ENCODE results near the gene TMEM198. TPM values are rescaled to one million over a fixed set of nuclear protein-coding genes. Genes with fewer than 3 reads are reported as not detected.

Gene TMEM198
- under 1 TPM; 0.44 to 0.69 TPM for total RNA-seq

- Mint-ChIP-seq H3K27me3 (peaks cover 15% of the 10 kb centered on the region), H3K36me3 (ENCODE audit: low read depth) (no peaks in the 10 kb centered on the region), H3K27ac (peak within 1 kb of the TSS; percentile 89), H3K4me3 (peak within 1 kb of the TSS; percentile 84), H3K4me1 (peaks cover 24% of the 10 kb centered on the region), H3K9me3 (no peaks in the 10 kb centered on the region)
- DNase-seq = peak; percentile 95
- ChIA-PET CTCF (interaction anchor here (0.7 to 7.3 kb wide), 12 partner anchors 8 to 146 kb away, joined by 3 to 79 read pairs (median 5); partner anchors contain the start of genes GMPPA and SPEG), POLR2A (no interaction called here)
Measured at GRCh38 chr2:219543596-219544358, at the start of gene TMEM198, which contains the start of gene CHPF. Gene TMEM198 (plus strand): TSS chr2:219544028. CDS start chr2:219544728, 700 bp downstream. Gene CHPF (minus strand): TSS chr2:219543809. CDS start chr2:219543538, 271 bp downstream.

- Mint-ChIP-seq H3K4me3 (no peak overlapping the region), H3K27me3 (peaks cover 50% of the 10 kb centered on the region), H3K4me1 (peaks cover 23% of the 10 kb centered on the region), H3K9me3 (no peaks in the 10 kb centered on the region), H3K36me3 (ENCODE audit: low read depth) (no peaks in the 10 kb centered on the region), H3K27ac (no peak overlapping the region)
- ChIA-PET CTCF (interaction anchor here (0.8 to 7.0 kb wide), 12 partner anchors 9 to 200 kb away, joined by 3 to 58 read pairs (median 5); partner anchors contain the start of genes CHPF and TMEM198), POLR2A (no interaction called here)
- no peak for DNase-seq
Measured at GRCh38 chr2:219494952-219495530, 48.8 kb upstream of the TMEM198 start.

GRCh38 chr2:219495531-219496122, 48.2 kb upstream of the TMEM198 start:
- POLR2A ChIA-PET = no interaction called here
- Mint-ChIP-seq H3K36me3 (ENCODE audit: low read depth) (no peaks in the 10 kb centered on the region), H3K27me3 (peaks cover 50% of the 10 kb centered on the region), H3K27ac (no peak overlapping the region), H3K4me1 (peaks cover 29% of the 10 kb centered on the region), H3K9me3 (no peaks in the 10 kb centered on the region), H3K4me3 (no peak overlapping the region)
- peak; percentile 64 for DNase-seq
- CTCF ChIA-PET = interaction anchor here (0.8 to 7.0 kb wide), 12 partner anchors 8 to 201 kb away, joined by 3 to 58 read pairs (median 5); partner anchors contain the start of genes CHPF and TMEM198

GRCh38 chr2:219496247-219496824, 47.5 kb upstream of the TMEM198 start:
- H3K27me3 Mint-ChIP-seq = peaks cover 50% of the 10 kb centered on the region

GRCh38 chr2:219496825-219497494, 46.9 kb upstream of the TMEM198 start:
- H3K27ac Mint-ChIP-seq = no peak overlapping the region
- H3K4me1 Mint-ChIP-seq = peaks cover 35% of the 10 kb centered on the region
- peak overlapping the region; percentile 85 for H3K4me3 Mint-ChIP-seq
- peaks cover 50% of the 10 kb centered on the region for H3K27me3 Mint-ChIP-seq
- CTCF ChIA-PET = interaction anchor here (0.6 to 7.0 kb wide), 11 partner anchors 8 to 244 kb away, joined by 3 to 58 read pairs (median 4); partner anchors contain the start of genes CHPF, TMEM198 and TUBA4B
- DNase-seq = no peak
- H3K36me3 Mint-ChIP-seq (ENCODE audit: low read depth) = no peaks in the 10 kb centered on the region
- H3K9me3 Mint-ChIP-seq = no peaks in the 10 kb centered on the region
- POLR2A ChIA-PET = no interaction called here

More at GRCh38 chr2:219496247-219496824, 47.5 kb upstream of the TMEM198 start:
- peaks cover 33% of the 10 kb centered on the region for H3K4me1 Mint-ChIP-seq
- no peak for DNase-seq
- ChIA-PET CTCF (interaction anchor here (1.0 to 7.0 kb wide), 13 partner anchors 9 to 201 kb away, joined by 3 to 58 read pairs (median 5); partner anchors contain the start of genes CHPF and TMEM198), POLR2A (no interaction called here)
- no peak overlapping the region for H3K27ac Mint-ChIP-seq
- no peak overlapping the region for H3K4me3 Mint-ChIP-seq
- H3K9me3 Mint-ChIP-seq = no peaks in the 10 kb centered on the region
- H3K36me3 Mint-ChIP-seq (ENCODE audit: low read depth) = no peaks in the 10 kb centered on the region

- ChIA-PET POLR2A (no interaction called here), CTCF (interaction anchor here (0.9 to 7.0 kb wide), 11 partner anchors 12 to 203 kb away, joined by 3 to 58 read pairs (median 4); partner anchors contain the start of genes CHPF and TMEM198)
- H3K36me3 Mint-ChIP-seq (ENCODE audit: low read depth) = no peaks in the 10 kb centered on the region
- no peak overlapping the region for H3K27ac Mint-ChIP-seq
- peaks cover 46% of the 10 kb centered on the region for H3K27me3 Mint-ChIP-seq
- H3K4me3 Mint-ChIP-seq = peak overlapping the region; percentile 85
- peak; percentile 34 for DNase-seq
- H3K9me3 Mint-ChIP-seq = no peaks in the 10 kb centered on the region
- H3K4me1 Mint-ChIP-seq = peaks cover 35% of the 10 kb centered on the region
Measured at GRCh38 chr2:219497495-219498279, 46.1 kb upstream of the TMEM198 start.

GRCh38 chr2:219498280-219499057, 45.4 kb upstream of the TMEM198 start, which contains the start of gene GMPPA:
Gene GMPPA (plus strand): TSS chr2:219498891. CDS start chr2:219499976, 1,085 bp downstream.
- Mint-ChIP-seq H3K4me1 (peaks cover 35% of the 10 kb centered on the region), H3K36me3 (ENCODE audit: low read depth) (no peaks in the 10 kb centered on the region), H3K27me3 (peaks cover 40% of the 10 kb centered on the region), H3K9me3 (no peaks in the 10 kb centered on the region), H3K4me3 (peak within 1 kb of the TSS; percentile 85), H3K27ac (peak within 1 kb of the TSS; percentile 85)
- POLR2A ChIA-PET = interaction anchor here (0.6 kb wide), 1 partner anchor 490 kb away, joined by 6 read pairs; no protein-coding TSS in a partner anchor
- CTCF ChIA-PET = interaction anchor here (0.6 to 7.0 kb wide), 14 partner anchors 11 to 144 kb away, joined by 3 to 58 read pairs (median 4); partner anchors contain the start of genes CHPF and TMEM198
- peak; percentile 97 for DNase-seq

- no peak for DNase-seq
- H3K4me3 Mint-ChIP-seq = peak overlapping the region; percentile 85
- peak overlapping the region; percentile 85 for H3K27ac Mint-ChIP-seq
- ChIA-PET POLR2A (interaction anchor here (0.6 kb wide), 1 partner anchor 490 kb away, joined by 6 read pairs; no protein-coding TSS in a partner anchor), CTCF (interaction anchor here (0.6 to 7.0 kb wide), 12 partner anchors 11 to 144 kb away, joined by 3 to 58 read pairs (median 4); partner anchors contain the start of genes CHPF and TMEM198)
- no peaks in the 10 kb centered on the region for H3K36me3 Mint-ChIP-seq (ENCODE audit: low read depth)
- no peaks in the 10 kb centered on the region for H3K9me3 Mint-ChIP-seq
- peaks cover 35% of the 10 kb centered on the region for H3K4me1 Mint-ChIP-seq
- H3K27me3 Mint-ChIP-seq = peaks cover 37% of the 10 kb centered on the region
Measured at GRCh38 chr2:219499058-219499307, 44.8 kb upstream of the TMEM198 start.

GRCh38 chr2:219499555-219499954, 44.3 kb upstream of the TMEM198 start:
- Mint-ChIP-seq H3K27me3 (peaks cover 32% of the 10 kb centered on the region), H3K4me3 (peak overlapping the region; percentile 85), H3K9me3 (no peaks in the 10 kb centered on the region), H3K4me1 (peaks cover 35% of the 10 kb centered on the region), H3K27ac (peak overlapping the region; percentile 85), H3K36me3 (ENCODE audit: low read depth) (peaks cover 3% of the 10 kb centered on the region)
- CTCF ChIA-PET = interaction anchor here (1.0 to 7.0 kb wide), 7 partner anchors 10 to 106 kb away, joined by 3 to 58 read pairs (median 4); partner anchors contain the start of genes CHPF and TMEM198
- POLR2A ChIA-PET = no interaction called here
- DNase-seq = no peak

GRCh38 chr2:219500135-219500534, 43.7 kb upstream of the TMEM198 start:
- Mint-ChIP-seq H3K9me3 (no peaks in the 10 kb centered on the region), H3K4me1 (peaks cover 35% of the 10 kb centered on the region), H3K27me3 (peaks cover 26% of the 10 kb centered on the region), H3K4me3 (peak overlapping the region; percentile 85), H3K27ac (no peak overlapping the region), H3K36me3 (ENCODE audit: low read depth) (peaks cover 3% of the 10 kb centered on the region)
- ChIA-PET CTCF (interaction anchor here (1.0 to 7.0 kb wide), 4 partner anchors 9 to 42 kb away, joined by 3 to 58 read pairs (median 19); partner anchors contain the start of genes CHPF and TMEM198), POLR2A (no interaction called here)
- no peak for DNase-seq

All from activated CD4-positive, alpha-beta T cell treated with anti-CD3 and anti-CD28 coated beads, Interleukin-2, amount 10 ng/mL, durations not matched to agents 7 days and 5 days (primary cell).